WERI-Rb-1 (cell line): ENCODE measurements around the gene CPXM1.

Experiments used
- DNase-seq: peaks from one replicate; pipeline ENCODE4 v3.0.0-alpha.2; 2020
- H3K27ac ChIP-seq: fragments of 250-450 bp; sonication (Bioruptor Pico); 2 replicates; pipeline ENCODE4 v1.5.1; 2020; ENCODE audit warnings: mild to moderate bottlenecking, moderate library complexity
- H3K27me3 ChIP-seq: fragments of 250-450 bp; sonication (Bioruptor Pico); 2 replicates; pipeline ENCODE4 v1.5.1; 2021; ENCODE audit warnings: mild to moderate bottlenecking, low read depth, moderate library complexity; ENCODE audit not compliant: insufficient read depth, severe bottlenecking
- H3K36me3 ChIP-seq: fragments of 250-450 bp; sonication (Bioruptor Pico); 2 replicates; pipeline ENCODE4 v1.5.1; 2020; ENCODE audit warnings: mild to moderate bottlenecking, moderate library complexity
- H3K4me3 ChIP-seq: 2 replicates; pipeline ENCODE4 v1.5.1; 2011; ENCODE audit warnings: low read depth, mild to moderate bottlenecking, control low read depth, low read length
- H3K9me3 ChIP-seq: fragments of 250-450 bp; sonication (Bioruptor Pico); 2 replicates; pipeline ENCODE4 v1.5.1; 2021; ENCODE audit warnings: mild to moderate bottlenecking, moderate library complexity; ENCODE audit not compliant: severe bottlenecking
- TF ChIP-seq, protein P1 (sequence below): IDR thresholded peaks from 2 replicates; pipeline ENCODE4 v1.5.1; 2011; ENCODE audit warnings: low read depth, mild to moderate bottlenecking, control low read depth, inconsistent platforms, low read length

The CPXM1 gene

DNA sequence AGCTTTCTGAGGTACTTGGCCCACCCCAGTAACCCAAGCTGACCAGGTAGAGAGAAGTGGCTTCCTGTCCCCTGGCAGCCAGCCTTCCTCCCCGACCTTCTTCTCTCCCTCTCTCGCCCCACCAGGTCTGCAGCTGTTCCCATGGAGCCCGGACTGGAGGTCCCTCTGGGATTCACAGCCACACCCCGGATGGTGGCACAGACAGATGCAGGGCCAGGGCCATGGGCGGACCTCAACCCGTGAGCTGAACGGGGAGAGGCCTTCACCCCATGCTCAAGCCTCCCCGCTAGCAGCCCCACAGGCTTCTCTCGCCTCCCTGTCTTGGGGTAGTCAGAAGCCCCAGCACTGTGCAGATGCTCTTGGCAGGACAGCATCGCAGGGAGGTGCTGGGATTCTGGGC, 41.3 kb downstream of the CPXM1 start:
- H3K27me3 ChIP-seq, result no peaks in the 10 kb centered on the region
- H3K36me3 ChIP-seq, result no peaks in the 10 kb centered on the region
- DNase-seq, result no peak
- H3K27ac ChIP-seq, result no peak overlapping the region
- H3K4me3 ChIP-seq, result no peak overlapping the region
- TF ChIP-seq, protein P1, sequence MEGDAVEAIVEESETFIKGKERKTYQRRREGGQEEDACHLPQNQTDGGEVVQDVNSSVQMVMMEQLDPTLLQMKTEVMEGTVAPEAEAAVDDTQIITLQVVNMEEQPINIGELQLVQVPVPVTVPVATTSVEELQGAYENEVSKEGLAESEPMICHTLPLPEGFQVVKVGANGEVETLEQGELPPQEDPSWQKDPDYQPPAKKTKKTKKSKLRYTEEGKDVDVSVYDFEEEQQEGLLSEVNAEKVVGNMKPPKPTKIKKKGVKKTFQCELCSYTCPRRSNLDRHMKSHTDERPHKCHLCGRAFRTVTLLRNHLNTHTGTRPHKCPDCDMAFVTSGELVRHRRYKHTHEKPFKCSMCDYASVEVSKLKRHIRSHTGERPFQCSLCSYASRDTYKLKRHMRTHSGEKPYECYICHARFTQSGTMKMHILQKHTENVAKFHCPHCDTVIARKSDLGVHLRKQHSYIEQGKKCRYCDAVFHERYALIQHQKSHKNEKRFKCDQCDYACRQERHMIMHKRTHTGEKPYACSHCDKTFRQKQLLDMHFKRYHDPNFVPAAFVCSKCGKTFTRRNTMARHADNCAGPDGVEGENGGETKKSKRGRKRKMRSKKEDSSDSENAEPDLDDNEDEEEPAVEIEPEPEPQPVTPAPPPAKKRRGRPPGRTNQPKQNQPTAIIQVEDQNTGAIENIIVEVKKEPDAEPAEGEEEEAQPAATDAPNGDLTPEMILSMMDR, result no peak
- H3K9me3 ChIP-seq, result no peaks in the 10 kb centered on the region

GRCh38 chr20:2757969-2758368, 42.5 kb downstream of the CPXM1 start:
- Histone ChIP-seq H3K27ac (no peak overlapping the region), H3K36me3 (no peaks in the 10 kb centered on the region), H3K27me3 (no peaks in the 10 kb centered on the region), H3K9me3 (no peaks in the 10 kb centered on the region), H3K4me3 (no peak overlapping the region)
- no peak for DNase-seq
- TF ChIP-seq, protein P1, result no peak

GRCh38 chr20:2757001-2757400, 43.4 kb downstream of the CPXM1 start:
- DNase-seq, result no peak
- H3K27me3 ChIP-seq, result no peaks in the 10 kb centered on the region
- H3K4me3 ChIP-seq, result no peak overlapping the region

DNA sequence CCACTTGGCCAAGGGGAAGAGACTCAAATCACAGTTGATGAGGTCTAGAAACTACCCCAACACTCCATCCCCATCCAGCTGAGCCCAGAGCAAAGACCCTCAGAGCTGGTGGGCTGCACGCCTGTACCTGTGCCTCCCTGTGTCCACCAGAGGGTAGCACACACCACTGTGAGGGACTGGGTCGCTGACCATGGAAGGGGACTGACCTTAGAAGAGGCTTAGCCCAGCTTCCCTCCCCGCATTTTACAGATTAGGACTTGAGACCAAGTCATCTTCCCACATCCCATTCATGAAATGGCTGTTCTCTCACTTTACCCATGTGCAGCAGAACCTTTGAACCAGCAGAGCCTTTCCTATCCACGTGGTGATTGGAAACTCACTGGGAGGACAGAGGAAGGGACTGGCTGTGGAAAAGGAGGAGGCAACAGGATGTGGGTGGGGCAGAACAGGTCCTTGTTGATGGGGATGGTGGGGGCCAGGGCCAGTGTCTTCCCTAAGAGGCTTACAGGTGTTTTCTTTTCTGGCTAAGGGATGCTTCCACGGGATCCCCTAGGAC, 44.3 kb downstream of the CPXM1 start:
- H3K4me3 ChIP-seq, result no peak overlapping the region
- H3K9me3 ChIP-seq, result no peaks in the 10 kb centered on the region
- no peaks in the 10 kb centered on the region for H3K27me3 ChIP-seq
- peak; percentile 83 for DNase-seq
- H3K36me3 ChIP-seq, result no peaks in the 10 kb centered on the region
- TF ChIP-seq, protein P1, result peak; percentile 96
- H3K27ac ChIP-seq, result no peak overlapping the region

More at GRCh38 chr20:2757001-2757400, 43.4 kb downstream of the CPXM1 start:
- H3K36me3 ChIP-seq, result no peaks in the 10 kb centered on the region
- no peaks in the 10 kb centered on the region for H3K9me3 ChIP-seq
- no peak overlapping the region for H3K27ac ChIP-seq
- TF ChIP-seq, protein P1, result no peak

DNA sequence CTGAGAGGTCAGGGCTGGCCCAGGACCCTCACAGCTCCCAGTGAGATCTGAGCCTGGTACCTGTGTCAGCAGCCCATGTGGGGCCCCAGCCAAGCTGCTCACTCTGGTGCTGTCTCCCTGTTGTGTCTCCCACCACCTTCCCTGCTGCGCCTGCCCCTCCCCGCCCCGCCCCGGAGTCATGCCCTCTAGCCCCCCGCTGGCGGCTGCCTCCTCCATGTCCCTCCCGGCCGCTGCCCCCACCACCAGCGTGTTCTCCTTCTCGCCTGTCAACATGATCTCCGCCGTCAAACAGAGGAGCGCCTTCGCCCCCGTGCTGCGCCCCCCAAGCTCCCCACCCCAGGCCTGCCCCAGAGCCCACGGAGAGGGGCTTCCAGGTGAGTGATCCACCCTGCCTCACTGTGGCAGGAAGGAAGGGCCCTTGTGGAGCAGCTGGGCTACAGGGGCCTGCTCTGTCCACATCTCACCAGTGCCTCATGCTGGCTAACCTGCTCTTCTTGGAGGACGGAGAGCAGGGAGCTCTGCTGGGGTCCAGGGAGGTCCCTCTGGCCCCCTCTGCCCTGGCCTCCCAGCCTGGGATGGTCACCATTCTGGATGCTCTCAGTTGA, 44.9 kb downstream of the CPXM1 start:
- H3K27ac ChIP-seq, result no peak overlapping the region
- H3K36me3 ChIP-seq, result no peaks in the 10 kb centered on the region
- DNase-seq, result no peak
- TF ChIP-seq, protein P1, result no peak
- no peaks in the 10 kb centered on the region for H3K9me3 ChIP-seq
- H3K27me3 ChIP-seq, result no peaks in the 10 kb centered on the region
- no peak overlapping the region for H3K4me3 ChIP-seq

DNA sequence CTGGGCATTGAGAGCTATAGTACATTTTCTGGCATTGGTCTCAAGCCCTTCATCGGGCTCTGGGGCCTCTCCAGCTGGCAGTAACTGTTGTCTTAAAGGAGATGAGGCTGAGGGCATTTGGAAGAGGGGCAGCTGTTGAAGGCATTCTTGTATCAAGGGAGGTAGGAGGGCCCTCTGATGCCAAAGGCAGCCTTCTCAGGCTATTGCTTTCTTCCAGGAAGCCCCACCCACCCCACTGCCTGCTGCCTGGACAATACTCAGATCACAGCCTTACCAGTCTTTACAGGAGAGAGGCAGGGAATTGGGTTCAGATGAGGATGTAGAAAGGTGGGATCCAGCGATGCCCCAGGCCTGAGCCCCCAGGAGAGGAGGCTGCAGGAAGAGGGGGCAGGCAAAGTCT, 46.0 kb downstream of the CPXM1 start:
- no peaks in the 10 kb centered on the region for H3K36me3 ChIP-seq
- TF ChIP-seq, protein P1, result no peak
- DNase-seq, result no peak
- no peak overlapping the region for H3K4me3 ChIP-seq
- no peaks in the 10 kb centered on the region for H3K9me3 ChIP-seq
- H3K27ac ChIP-seq, result no peak overlapping the region
- no peaks in the 10 kb centered on the region for H3K27me3 ChIP-seq
